HUES6 (cell line): ENCODE measurements around the gene DGCR8.

Source experiments
- H3K27ac ChIP-seq: 2 replicates; pipeline ENCODE4 v1.7.0; 2013; ENCODE audit warnings: low read depth, mild to moderate bottlenecking, low read length, inconsistent platforms
- H3K27me3 ChIP-seq: 2 replicates; pipeline ENCODE4 v1.6.1; 2013; ENCODE audit warnings: low read length; ENCODE audit not compliant: control insufficient read depth, insufficient read depth
- H3K36me3 ChIP-seq: 2 replicates; pipeline ENCODE4 v1.6.1; 2013; ENCODE audit warnings: low read length; ENCODE audit not compliant: control insufficient read depth, insufficient read depth
- H3K4me1 ChIP-seq: 2 replicates; pipeline ENCODE4 v1.6.1; 2013; ENCODE audit warnings: low read length; ENCODE audit not compliant: control insufficient read depth, insufficient read depth
- H3K4me3 ChIP-seq: 2 replicates; pipeline ENCODE4 v1.5.1; 2013; ENCODE audit warnings: low read depth, low read length
- H3K9ac ChIP-seq: one replicate; pipeline ENCODE4 v1.6.1; 2013; ENCODE audit warnings: mild to moderate bottlenecking, low read length
- H3K9me3 ChIP-seq: 2 replicates; pipeline ENCODE4 v1.6.1; 2013; ENCODE audit warnings: low read depth, low read length; ENCODE audit not compliant: control insufficient read depth, insufficient read depth

The DGCR8 gene

GRCh38 chr22:20038574-20038973 lies 41.5 kb upstream of the DGCR8 start:
- H3K27ac ChIP-seq = no peak overlapping the region
- no peaks in the 10 kb centered on the region for H3K9me3 ChIP-seq
- H3K36me3 ChIP-seq = peaks cover 4% of the 10 kb centered on the region
- no peak overlapping the region for H3K9ac ChIP-seq
- no peak overlapping the region for H3K4me3 ChIP-seq
- H3K4me1 ChIP-seq = no peaks in the 10 kb centered on the region
- H3K27me3 ChIP-seq = no peaks in the 10 kb centered on the region

- Histone ChIP-seq H3K9ac (no peak overlapping the region), H3K4me3 (no peak overlapping the region), H3K36me3 (peaks cover 5% of the 10 kb centered on the region), H3K4me1 (no peaks in the 10 kb centered on the region), H3K9me3 (no peaks in the 10 kb centered on the region), H3K27ac (no peak overlapping the region), H3K27me3 (no peaks in the 10 kb centered on the region)
These were observed 40.2 kb upstream of the DGCR8 start for GRCh38 chr22:20039683-20040325.

GRCh38 chr22:20040327-20041200 lies 39.5 kb upstream of the DGCR8 start:
- Histone ChIP-seq H3K9me3 (no peaks in the 10 kb centered on the region), H3K36me3 (peaks cover 5% of the 10 kb centered on the region), H3K4me1 (no peaks in the 10 kb centered on the region), H3K4me3 (no peak overlapping the region), H3K27ac (no peak overlapping the region), H3K27me3 (no peaks in the 10 kb centered on the region), H3K9ac (no peak overlapping the region)

GRCh38 chr22:20043057-20043996 lies 36.7 kb upstream of the DGCR8 start:
- Histone ChIP-seq H3K4me1 (no peaks in the 10 kb centered on the region), H3K4me3 (no peak overlapping the region)

GRCh38 chr22:20043997-20044342 lies 36.1 kb upstream of the DGCR8 start:
- H3K27me3 ChIP-seq = no peaks in the 10 kb centered on the region
- H3K27ac ChIP-seq = no peak overlapping the region
- H3K4me1 ChIP-seq = no peaks in the 10 kb centered on the region
- no peaks in the 10 kb centered on the region for H3K9me3 ChIP-seq
- peaks cover 6% of the 10 kb centered on the region; the same call in 1 of the 2 replicates for H3K36me3 ChIP-seq
- H3K4me3 ChIP-seq = no peak overlapping the region
- H3K9ac ChIP-seq = no peak overlapping the region

More at GRCh38 chr22:20043057-20043996, 36.7 kb upstream of the DGCR8 start:
- Histone ChIP-seq H3K36me3 (peaks cover 5% of the 10 kb centered on the region; the same call in 1 of the 2 replicates), H3K9ac (no peak overlapping the region), H3K9me3 (no peaks in the 10 kb centered on the region), H3K27ac (no peak overlapping the region), H3K27me3 (no peaks in the 10 kb centered on the region)

GRCh38 chr22:20044495-20045151 lies 35.4 kb upstream of the DGCR8 start:
- H3K9ac ChIP-seq = no peak overlapping the region
- peaks cover 8% of the 10 kb centered on the region; the same call in 1 of the 2 replicates for H3K36me3 ChIP-seq
- H3K4me3 ChIP-seq = no peak overlapping the region
- H3K27me3 ChIP-seq = no peaks in the 10 kb centered on the region
- H3K27ac ChIP-seq = no peak overlapping the region
- H3K9me3 ChIP-seq = no peaks in the 10 kb centered on the region
- no peaks in the 10 kb centered on the region for H3K4me1 ChIP-seq

GRCh38 chr22:20046730-20047129 lies 33.3 kb upstream of the DGCR8 start:
- H3K27me3 ChIP-seq = no peaks in the 10 kb centered on the region
- peaks cover 8% of the 10 kb centered on the region; the same call in 1 of the 2 replicates for H3K36me3 ChIP-seq
- H3K4me3 ChIP-seq = no peak overlapping the region
- no peak overlapping the region for H3K9ac ChIP-seq
- H3K9me3 ChIP-seq = no peaks in the 10 kb centered on the region
- H3K4me1 ChIP-seq = no peaks in the 10 kb centered on the region
- no peak overlapping the region for H3K27ac ChIP-seq

GRCh38 chr22:20051927-20052308 lies 28.1 kb upstream of the DGCR8 start:
- Histone ChIP-seq H3K9ac (no peak overlapping the region), H3K27me3 (no peaks in the 10 kb centered on the region), H3K9me3 (no peaks in the 10 kb centered on the region), H3K36me3 (peaks cover 11% of the 10 kb centered on the region), H3K4me1 (no peaks in the 10 kb centered on the region), H3K27ac (no peak overlapping the region), H3K4me3 (no peak overlapping the region)

GRCh38 chr22:20052309-20053259 lies 27.5 kb upstream of the DGCR8 start:
- no peaks in the 10 kb centered on the region for H3K9me3 ChIP-seq
- no peaks in the 10 kb centered on the region for H3K27me3 ChIP-seq
- no peak overlapping the region for H3K4me3 ChIP-seq
- peaks cover 11% of the 10 kb centered on the region; the same call in 1 of the 2 replicates for H3K36me3 ChIP-seq
- H3K27ac ChIP-seq = no peak overlapping the region
- no peaks in the 10 kb centered on the region for H3K4me1 ChIP-seq
- H3K9ac ChIP-seq = no peak overlapping the region
